GM19324 (cell line): ENCODE data around the gene REEP5.
A peak's percentile ranks its signal among the peaks of the same experiment; 100 is the strongest.
"Not testable (repeated sequence)": the region's sequence is repeated elsewhere in the genome, so short reads cannot be mapped to it uniquely, and the experiment has no call there.

Experiments
- ATAC-seq: cut with Tn5 transposase; IDR thresholded peaks from one replicate; pipeline ENCODE4 v1.9.1; 2021; ENCODE audit warnings: mild to moderate bottlenecking, moderate library complexity; ENCODE audit not compliant: unreplicated experiment, low FRiP score

REEP5 gene

DNA sequence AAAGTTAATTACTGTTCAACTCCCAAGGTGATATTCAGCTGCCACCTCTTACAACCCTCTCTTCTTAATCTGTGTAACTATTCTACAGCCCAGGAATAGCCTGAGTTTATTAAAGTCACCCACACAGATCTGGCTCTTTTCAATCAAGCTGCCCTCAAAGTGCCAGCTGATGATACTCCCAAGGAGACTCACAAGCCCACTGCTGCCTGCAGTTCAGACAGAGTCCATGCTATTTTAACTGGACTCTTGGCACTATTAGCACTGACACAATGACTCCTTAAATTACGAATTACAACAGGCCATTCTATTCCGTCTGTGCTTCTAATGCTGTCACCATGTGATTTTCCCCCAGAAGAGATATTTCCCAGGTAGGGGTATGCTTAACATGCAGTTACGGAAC, 26.3 kb downstream of the REEP5 start:
- ATAC-seq, result no peak

DNA sequence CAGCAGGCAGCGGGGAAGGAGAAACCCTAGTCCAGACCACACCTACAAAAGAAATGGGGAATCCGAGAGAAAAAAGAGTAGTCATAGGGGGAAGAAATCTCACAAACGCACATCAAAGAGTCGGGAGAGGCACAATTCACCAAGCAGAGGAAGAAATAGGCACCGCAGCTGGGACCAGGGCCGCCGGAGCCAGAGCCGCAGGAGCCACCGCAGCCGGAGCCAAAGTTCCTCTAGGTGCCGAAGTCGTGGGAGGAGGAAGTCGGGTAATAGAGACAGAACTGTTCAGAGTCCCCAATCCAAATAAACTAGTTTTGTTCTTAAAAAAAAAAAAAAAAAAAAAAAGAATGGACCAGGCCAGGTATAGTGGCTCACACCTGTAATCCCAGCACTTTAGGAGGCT, 29.3 kb downstream of the REEP5 start:
- no peak for ATAC-seq

DNA sequence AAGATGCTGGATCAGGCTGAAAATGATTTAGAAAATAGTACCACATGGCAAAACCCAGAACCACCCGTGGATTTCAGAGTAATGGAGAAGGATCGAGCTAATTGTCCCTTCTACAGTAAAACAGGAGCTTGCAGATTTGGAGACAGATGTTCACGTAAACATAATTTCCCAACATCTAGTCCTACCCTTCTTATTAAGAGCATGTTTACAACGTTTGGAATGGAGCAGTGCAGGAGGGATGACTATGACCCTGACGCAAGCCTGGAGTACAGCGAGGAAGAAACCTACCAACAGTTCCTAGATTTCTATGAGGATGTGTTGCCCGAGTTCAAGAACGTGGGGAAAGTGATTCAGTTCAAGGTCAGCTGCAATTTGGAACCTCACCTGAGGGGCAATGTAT, 30.0 kb downstream of the REEP5 start:
- ATAC-seq, result not testable (repeated sequence)

DNA sequence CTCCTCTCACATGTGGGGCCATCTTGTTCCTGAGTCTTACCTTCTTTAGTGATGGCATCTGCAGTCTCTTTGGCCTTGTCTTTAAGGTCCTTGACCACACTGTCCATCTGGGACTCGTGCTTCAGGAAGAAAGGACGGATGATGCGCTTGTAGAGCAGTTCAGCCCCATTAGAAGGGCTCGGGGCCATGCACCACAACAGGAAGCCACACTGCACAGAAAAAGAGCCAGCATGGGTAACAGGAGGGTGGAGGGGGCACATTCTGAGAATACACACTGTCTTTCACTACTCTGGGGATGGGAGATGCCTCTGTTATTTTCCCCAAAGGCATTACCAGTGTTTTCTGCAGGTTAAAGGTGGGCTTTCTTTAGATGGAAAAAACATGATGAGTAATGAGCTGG, 35.1 kb downstream of the REEP5 start:
- ATAC-seq, result no peak

DNA sequence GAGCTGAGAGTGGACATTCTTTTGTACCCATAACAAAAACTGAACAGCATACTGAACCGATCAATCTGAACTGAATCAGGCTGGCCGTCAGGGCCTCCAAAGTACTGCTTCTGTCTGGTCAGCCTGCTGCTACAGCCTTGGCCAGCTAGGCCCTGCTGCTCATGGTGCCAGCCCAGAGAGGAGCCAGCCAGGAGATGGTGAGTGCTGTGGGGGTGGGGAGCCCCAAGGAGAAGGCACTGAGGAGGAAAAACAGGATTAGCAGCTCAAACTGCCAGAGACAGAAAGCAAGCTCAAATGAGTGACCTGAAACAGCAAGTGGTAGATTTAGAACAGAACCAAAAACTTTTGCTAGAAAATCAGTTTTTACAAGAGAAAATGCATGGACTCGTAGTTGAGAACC, 37.0 kb downstream of the REEP5 start:
- ATAC-seq, result no peak

DNA sequence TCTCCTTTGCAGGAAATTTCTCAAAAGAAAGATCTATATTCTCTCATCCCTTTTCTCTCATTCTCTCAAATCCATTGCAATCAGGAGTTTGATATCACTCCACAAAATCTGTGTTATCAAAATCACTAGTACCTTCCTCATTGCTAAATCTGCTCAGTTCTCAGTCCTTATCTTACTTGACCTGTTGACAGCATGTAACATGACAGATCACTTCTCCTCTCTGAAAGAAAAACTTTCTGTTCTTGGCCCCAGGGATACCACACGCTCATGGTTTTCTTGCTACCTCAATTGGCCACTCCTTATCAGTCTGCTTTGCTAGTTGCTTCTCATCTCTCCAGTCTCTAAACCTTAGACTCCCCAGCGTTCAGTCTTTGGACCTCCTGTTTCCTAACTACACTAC, 38.8 kb downstream of the REEP5 start:
- ATAC-seq, result no peak

DNA sequence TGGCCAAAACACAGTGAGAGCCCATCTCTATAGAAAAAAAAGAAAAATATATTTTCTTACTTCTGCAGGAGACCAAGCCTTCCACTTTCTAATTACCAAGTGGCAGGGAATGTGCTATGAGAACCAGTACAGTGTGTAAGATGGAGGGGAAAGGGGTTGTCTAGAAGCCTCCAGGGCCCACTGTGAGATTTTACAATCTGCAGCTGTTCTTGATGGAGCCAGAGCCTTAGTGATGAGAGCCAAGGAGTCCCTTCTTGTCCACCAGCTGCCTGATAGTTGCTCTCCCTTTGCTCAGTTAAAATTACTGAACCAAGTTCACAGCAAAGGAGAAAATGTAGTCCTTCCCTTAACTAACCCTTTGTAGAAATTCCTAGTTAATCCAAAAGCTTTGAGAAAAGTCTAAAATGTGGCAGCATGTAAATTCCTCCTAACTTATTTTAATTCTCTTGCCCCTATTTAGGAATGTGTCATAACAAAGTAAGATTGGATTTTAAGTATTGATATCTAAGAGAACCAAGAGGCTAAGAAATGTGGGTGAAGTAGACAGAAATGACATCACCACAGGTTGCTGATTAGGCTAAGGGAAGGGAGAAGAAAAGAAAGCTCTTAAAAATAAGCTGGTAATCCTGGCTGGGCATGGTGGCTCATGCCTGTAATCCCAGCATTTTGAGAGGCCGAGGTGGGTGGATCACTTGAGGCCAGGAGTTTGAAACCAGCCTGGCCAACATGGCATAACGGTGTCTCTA, 41.6 kb downstream of the REEP5 start:
- no peak for ATAC-seq

DNA sequence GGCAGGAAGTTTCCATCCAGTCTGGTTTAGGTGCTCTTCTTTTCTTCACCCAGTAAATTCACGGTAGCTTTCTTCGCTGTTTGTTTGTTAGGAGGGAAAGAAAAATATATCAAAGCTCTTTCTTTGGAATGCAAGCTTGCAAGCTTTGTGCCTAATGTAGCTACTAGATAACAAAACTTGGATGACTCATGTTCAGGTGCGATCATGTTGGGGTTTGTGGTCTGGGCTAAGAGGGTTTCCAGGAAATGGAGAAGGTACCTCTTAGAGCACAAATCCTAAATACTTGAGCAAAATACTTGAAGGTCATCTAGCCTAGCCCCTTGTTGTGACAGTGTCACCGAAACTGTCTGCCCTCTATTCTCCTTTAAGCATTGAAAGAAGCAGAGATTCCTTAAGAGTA, 43.3 kb downstream of the REEP5 start:
- ATAC-seq, result no peak

DNA sequence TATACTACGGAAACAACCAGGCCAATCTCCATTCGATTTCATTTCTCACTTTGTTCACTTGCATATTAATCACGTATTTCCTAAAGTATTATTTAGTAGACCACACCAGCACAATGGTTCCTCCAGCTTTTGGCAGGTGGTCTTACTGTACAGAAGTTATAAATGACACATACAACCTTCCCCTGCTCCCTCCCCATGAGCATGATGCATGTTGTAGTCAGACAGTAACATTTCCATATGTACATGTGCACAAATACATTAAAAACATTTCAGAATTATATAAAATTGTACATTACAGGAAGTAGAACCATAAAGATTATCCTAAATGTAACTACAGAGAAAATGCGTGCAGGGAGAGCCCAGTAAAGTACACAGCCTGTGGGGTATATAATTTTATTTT, 43.9 kb downstream of the REEP5 start:
- no peak for ATAC-seq

DNA sequence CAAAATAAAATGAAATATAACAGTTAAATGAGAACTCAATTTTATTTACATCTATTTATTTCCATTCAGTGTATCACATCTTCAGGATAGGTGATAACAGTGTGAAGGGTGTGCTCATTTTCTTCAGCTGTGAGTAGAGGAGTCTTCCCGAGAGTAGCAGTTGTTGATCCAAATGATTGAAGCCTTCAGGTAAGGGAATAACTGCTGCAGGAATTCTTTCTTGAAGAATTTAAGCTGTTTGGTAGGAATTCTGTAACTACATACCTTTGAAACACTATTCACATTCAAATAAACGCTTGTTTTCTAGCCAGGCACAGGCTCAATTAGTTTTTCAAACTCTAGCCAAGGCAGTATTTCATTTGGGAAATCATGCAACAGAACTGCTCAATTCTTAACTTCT, 45.7 kb downstream of the REEP5 start:
- no peak for ATAC-seq

DNA sequence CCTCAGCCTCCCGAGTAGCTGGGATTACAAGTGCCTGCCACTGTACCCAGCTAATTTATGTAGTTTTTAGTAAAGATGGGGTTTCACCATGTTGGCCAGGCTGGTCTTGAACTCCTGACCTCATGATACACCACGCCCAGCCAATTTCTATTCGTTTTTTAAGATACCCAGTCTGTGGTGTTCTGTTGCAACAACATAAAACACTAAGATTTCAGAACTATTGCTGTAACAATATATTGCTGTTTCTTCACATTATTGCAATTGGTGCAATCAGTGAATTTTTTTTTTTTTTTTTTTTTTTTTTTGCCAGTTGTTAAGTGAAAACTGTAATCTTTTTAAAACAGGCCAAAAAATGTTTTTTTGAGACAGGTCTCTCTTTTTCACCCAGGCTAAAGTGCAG, 51.1 kb downstream of the REEP5 start:
- ATAC-seq, result no peak

DNA sequence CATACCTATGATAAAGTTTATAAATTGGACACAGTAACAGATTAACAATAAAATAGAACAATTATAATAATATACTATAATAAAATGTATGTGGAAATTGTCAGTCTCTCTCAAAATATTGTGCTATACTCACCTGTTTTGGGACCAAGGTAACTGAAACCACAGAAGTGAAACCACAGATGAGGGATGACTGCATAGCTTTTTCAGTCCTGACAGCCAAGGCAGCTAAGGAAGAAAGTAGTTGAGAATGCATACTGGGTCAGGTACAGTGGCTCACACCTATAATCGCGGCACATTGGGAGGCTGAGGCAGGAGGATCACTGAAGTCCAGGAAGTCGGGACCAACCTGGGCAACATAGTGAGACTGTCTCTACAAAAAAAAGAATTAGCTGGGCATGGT, 52.1 kb downstream of the REEP5 start:
- peak; percentile 72 for ATAC-seq

DNA sequence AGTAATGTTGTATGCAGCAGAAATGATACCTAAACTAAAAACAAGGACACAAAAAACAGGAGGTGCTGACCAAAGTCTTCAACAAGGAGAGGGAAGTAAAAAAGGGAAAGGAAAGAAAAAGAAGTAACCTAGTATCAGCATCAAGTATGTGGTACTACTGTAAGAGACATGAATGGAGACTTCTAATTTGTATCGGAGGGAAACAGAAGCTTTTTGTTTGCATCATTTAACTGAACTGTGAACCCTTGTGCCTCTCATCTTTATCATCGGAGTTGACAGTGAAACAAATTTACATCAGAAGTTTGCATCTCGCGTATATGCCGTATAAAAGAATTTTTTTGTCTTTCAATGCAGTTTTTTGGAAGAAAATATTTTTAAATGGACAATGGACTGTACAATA, 54.6 kb downstream of the REEP5 start:
- ATAC-seq, result no peak

DNA sequence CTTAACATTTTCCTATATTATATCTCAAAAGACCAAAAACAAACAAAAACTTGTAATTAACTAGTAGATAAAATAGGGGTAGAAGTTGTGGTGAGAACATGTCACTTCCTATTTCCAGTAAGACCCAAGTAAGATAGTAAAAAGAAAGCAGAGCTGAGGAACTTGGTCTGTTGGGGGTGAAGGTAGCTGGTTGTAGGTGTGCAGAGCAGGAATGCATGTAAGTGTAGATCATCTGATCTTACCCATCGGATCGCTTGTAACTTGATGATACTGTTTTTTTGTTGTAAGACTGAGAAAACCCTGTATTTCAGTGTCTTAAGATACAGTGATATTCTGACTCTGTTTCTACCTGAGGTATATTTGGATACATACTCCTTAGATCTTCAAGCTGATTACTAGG, 55.3 kb downstream of the REEP5 start:
- no peak for ATAC-seq

DNA sequence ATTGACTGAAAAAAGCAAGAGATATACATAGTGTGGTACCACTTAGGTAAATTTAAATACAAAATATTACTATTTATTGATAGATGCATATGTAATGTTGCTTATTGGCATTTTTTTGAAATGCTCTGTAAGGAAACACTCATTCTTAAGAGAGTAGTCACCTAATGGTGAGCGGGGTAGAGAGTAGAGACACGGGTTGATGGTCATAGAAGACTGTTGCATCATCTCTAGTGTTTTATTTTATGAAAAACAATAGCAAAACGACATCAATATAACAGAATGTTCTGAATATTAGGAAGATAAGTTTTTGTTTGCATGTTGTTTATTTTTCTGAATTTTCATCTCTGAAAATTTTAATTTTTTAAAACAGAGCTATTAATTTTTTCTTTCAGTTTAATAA, 56.9 kb downstream of the REEP5 start:
- ATAC-seq, result no peak

DNA sequence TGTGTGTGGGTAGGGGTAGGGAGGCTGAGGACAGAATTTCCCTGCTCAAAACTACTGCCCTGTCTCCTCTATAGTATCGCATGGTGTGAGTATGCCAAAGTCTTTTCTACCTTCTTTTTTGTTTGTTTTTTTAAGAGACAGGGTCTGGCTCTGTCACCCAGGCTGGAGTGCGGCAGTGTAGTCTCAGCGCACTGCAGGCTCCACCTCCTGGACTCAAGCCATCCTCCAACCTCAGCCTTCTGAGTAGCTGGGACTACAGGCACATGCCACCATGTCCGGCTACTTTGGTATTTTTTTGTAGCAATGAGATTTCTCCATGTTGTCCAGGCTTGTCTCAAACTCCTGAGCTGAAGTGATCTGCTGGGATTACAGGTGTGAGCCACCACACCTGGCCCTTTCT, 58.5 kb downstream of the REEP5 start:
- no peak for ATAC-seq

DNA sequence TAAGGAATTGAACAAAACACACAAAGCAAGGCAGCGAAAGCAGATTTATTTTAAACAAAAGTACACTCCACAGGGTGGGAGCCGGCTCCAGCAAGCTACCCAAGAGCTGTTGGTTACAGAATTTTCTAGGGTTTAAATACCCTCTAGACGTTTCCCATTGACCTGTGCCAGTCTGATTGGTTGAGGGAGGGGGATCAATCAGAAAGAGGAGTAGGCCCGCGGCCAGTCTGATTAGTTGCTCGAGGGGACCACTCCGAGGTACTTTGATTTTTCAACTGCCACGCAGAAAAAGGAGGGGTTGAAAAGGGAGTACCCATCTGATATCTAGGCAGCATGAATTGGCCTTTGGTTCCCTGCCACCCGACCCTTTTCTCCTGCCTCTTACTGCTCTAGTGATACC, 59.9 kb downstream of the REEP5 start:
- no peak for ATAC-seq

DNA sequence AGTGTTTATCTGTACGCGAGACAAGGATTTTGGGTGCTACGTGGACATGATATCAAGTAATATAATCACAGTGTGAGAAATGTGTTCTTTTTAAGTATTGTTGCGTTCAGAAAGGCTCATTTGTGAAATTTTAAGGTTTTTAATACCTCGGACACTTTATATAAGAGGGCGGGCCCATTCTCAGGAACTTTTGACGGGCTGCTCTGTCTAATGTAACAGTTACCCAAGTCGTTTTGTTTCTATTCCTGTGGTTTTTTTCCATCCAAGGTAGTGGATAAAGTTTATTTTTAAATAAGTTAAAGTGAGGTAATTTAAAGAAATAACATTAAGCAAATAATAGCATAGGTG, 60.4 kb downstream of the REEP5 start:
- ATAC-seq, result no peak

DNA sequence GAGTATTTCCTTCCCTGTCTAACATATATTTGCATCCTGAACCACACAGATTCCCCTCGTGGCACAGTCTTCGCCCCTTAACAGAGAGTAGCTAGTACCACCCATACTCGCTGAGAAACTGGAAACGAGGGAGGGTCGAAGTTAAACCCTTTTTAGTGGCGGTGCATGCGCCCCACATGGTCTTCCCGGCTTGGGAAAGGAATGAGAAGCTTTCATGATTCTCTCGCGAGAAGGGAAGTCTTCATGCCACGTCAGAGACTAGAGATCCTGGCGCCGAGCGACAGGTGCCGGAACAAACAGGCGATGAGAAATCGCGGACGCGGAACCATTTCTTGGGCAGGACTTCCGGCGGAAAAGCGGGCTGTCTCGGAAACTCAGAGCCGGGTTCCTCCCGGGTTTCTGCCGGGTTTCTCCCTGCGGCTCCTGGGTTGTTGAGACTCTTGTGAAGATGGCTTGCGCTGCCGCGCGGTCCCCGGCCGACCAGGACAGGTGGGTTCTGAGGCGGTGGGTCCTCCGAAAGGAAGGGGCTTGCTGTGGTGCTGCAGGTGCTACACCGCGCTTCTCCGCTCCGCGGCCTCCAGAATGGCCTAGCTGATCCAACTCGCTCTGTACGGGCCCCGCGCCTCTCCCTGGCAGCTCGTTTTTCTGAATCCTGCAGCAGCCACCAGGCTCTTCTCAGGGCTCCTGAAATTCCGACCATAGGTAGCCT, 60.9 kb downstream of the REEP5 start, which contains the start of gene SRP19:
SRP19 (plus strand) TSS at position 359 of the 709 bp plus-strand sequence; CDS start at position 449, 90 bp downstream.
- peak; percentile 99 for ATAC-seq

DNA sequence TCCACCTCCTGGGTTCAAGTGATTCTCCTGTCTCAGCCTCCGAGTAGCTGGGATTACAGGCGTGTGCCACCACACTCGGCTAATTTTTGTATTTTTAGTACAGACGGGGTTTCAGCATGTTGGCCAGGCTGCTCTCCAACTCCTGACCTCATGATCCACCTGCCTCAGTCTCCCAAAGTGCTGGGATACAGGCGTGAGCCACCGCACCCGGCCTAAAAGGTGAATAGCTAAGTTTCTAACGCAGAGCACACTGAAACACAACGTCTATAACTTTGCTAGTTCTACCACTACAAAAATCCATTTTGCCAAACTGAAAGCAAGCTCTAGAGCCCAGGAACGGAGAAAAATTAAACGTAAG, 61.5 kb downstream of the REEP5 start:
- ATAC-seq, result not testable (repeated sequence)

DNA sequence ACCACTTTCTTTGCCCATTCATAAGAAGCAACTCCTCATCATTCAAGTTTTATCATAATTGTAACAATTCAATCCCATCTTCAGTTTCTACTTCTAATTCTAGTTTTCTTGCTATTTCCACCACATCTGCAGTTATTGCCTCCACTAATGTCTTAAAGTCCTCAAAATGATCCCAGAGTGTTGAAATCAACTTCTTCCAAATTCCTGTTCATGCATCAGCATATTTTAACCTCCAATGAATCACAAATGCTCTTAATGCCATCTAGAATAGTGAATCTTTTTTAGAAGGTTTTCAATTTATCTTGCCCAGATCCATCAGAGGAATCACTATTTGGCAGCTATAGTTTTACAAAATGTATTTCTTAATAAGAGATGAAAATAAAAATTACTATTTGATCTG, 64.2 kb downstream of the REEP5 start:
- ATAC-seq, result no peak

DNA sequence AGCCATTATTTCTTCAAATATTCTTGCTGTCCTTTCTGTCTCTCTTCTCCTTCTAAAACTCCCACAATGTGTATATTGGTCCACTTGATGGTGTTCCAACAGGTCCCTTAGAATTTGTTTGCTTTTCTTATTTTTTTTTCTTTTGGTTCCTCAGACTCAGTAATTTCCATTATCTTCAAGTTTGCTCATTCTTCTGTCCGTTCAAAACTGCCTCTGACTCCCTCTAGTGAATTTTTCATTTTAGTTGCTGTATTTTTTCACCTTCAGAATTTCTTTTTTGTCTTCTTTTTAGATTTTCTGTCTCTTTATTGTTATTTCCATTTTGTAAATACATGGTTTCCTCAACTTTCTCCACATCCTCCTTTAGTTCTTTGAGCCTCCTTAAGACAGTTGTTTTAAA, 67.4 kb downstream of the REEP5 start:
- no peak for ATAC-seq
